ENCODE measurements around the gene SPEF2.

The SPEF2 gene

DNA sequence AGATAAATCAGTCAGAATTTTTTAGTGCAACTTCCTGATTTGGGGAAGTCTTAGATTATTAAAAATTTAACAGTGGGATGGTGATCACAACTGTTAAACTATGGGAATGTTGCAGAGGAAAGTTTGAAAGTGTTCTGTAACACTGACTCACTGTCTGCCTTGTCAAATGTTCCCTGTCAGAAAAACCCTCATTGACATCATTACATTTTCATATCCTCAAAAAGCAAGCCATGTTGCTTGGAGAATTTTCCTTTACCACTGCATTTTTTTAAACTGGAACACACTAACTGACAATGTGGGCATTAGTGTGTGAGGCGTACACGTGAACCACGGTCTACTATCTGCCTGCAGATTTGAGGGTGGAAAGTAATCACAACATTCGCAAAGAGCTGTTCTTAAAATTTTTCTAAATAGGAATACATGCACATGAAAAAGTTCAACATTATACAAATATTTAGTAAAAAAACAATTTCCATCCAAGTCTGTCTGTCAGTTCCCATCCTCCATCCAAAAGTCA is 210.5 kb downstream of the SPEF2 start:
- H3K4me1 Mint-ChIP-seq: no peaks in the 10 kb centered on the region
- H3K36me3 Mint-ChIP-seq (ENCODE audit: low read depth): no peaks in the 10 kb centered on the region
- no peak for TF ChIP-seq CTCF (IDR thresholded peaks at IDR 0.05; ENCODE audit: unreplicated experiment in 3 of 3)
- no peak overlapping the region for H3K4me3 Mint-ChIP-seq
- no peak overlapping the region for H3K27ac Mint-ChIP-seq
- no peaks in the 10 kb centered on the region for H3K9me3 Mint-ChIP-seq
- H3K27me3 Mint-ChIP-seq (ENCODE audit: low read depth): peaks cover 4% of the 10 kb centered on the region

DNA sequence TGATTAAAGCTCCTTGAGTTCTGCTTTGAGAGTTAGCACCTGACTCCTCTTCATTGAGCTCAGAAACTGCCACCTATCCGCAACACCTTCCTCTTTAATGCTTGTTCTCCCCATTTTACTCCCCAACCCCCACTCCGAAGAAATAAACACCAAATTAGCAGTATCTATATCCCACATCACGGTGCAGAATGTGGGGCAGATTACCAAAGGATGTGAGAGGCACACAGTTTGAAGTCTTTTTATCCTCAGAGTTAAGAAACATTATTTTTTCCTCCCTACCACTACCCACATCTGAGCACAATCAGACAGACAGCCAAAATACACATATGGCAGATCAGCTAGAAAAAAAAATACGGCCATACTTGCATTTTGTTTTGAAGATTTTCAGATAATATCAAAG is 212.9 kb downstream of the SPEF2 start:
- TF ChIP-seq CTCF (IDR thresholded peaks at IDR 0.05; ENCODE audit: unreplicated experiment in 3 of 3): no peak
- Mint-ChIP-seq H3K4me1 (no peaks in the 10 kb centered on the region), H3K36me3 (ENCODE audit: low read depth) (no peaks in the 10 kb centered on the region), H3K9me3 (no peaks in the 10 kb centered on the region), H3K27me3 (ENCODE audit: low read depth) (peaks cover 4% of the 10 kb centered on the region), H3K27ac (no peak overlapping the region), H3K4me3 (no peak overlapping the region)

DNA sequence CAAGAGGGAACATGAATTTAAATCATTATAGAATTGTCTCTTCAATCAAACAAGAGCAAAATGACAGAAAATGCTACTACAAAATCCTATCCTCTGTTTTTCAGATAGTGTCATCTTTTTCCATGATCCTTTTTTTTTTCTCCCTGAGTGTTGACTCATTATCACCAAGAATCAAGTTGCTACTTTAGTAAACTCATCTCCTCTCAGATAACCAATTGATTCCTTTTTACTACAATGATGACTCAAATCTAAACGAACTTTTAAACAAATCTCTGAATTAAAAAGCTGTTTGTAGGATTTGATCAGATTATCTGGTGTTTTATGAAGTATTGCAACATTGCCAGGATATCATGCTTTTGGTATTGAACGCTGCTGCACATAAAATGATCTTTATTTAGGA is 215.1 kb downstream of the SPEF2 start:
- Mint-ChIP-seq H3K4me1 (no peaks in the 10 kb centered on the region), H3K27ac (no peak overlapping the region), H3K9me3 (no peaks in the 10 kb centered on the region), H3K36me3 (ENCODE audit: low read depth) (no peaks in the 10 kb centered on the region), H3K27me3 (ENCODE audit: low read depth) (no peaks in the 10 kb centered on the region), H3K4me3 (no peak overlapping the region)
- TF ChIP-seq CTCF (IDR thresholded peaks at IDR 0.05; ENCODE audit: unreplicated experiment in 3 of 3): no peak

DNA sequence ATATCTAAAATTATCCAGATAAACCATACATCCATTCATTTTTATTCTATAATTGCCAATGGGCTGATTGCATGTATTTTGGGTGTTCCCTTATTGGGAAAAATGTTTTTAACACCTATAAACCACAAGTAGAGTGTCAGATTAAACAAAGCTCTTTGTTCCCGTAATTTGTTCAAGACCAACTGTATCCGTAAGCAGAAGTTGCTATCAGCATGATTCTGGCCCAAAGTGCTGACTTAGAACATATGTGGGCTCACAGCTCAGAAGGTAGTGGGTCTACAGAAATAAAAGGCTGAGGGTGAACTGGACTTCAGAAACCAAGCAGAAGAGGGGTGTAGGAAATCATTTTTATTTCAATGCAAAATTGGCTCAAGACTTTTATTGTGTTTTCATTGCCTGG is 215.6 kb downstream of the SPEF2 start:
- Mint-ChIP-seq H3K9me3 (no peaks in the 10 kb centered on the region), H3K4me3 (no peak overlapping the region), H3K4me1 (no peaks in the 10 kb centered on the region), H3K27me3 (ENCODE audit: low read depth) (no peaks in the 10 kb centered on the region), H3K27ac (no peak overlapping the region), H3K36me3 (ENCODE audit: low read depth) (no peaks in the 10 kb centered on the region)
- TF ChIP-seq CTCF (IDR thresholded peaks at IDR 0.05; ENCODE audit: unreplicated experiment in 3 of 3): no peak

GRCh38 chr5:35835796-35836742 is 218.4 kb downstream of the SPEF2 start:
- Mint-ChIP-seq H3K36me3 (ENCODE audit: low read depth) (no peaks in the 10 kb centered on the region), H3K4me1 (no peaks in the 10 kb centered on the region), H3K27me3 (ENCODE audit: low read depth) (no peaks in the 10 kb centered on the region), H3K27ac (no peak overlapping the region), H3K9me3 (no peaks in the 10 kb centered on the region), H3K4me3 (no peak overlapping the region)
- no peak for TF ChIP-seq CTCF (IDR thresholded peaks at IDR 0.05; ENCODE audit: unreplicated experiment in 3 of 3)
